IMR-90 (cell line): Measurements from ENCODE around the gene IFI27L2. TPM values are rescaled to one million over a fixed set of nuclear protein-coding genes. Genes with fewer than 3 reads are reported as not detected.

Experiments
- ATAC-seq: fragments of 200-7000 bp; cut with Tn5 transposase; 2 replicates; pipeline ENCODE4 v1.9.1; 2020; ENCODE audit warnings: low read depth, mild to moderate bottlenecking, moderate library complexity
- BruUV-seq: library from RNA; stranded (reverse); fragments of 400-500 nt; replicated peaks from 2 replicates; lab custom pipeline; 2021; lab: Mats Ljungman, UMichigan
- CTCF ChIA-PET: fragments of 300-600 bp; formaldehyde crosslinking; extraction: SDS; loops from one replicate; lab custom pipeline; 2021; ENCODE audit warnings: antibody characterized with exemption; lab: Yijun Ruan, JAX
- POLR2A ChIA-PET: fragments of 300-600 bp; sonication (Branson Sonifier 250); formaldehyde crosslinking; loops from one replicate; lab custom pipeline; 2022; ENCODE audit warnings: antibody characterized with exemption; ENCODE audit not compliant: unreplicated experiment; lab: Charles Lee
- DNase-seq: peaks from one replicate; pipeline ENCODE4 v3.0.0; 2013
- H2AFZ ChIP-seq: replicated peaks from 2 replicates; pipeline ENCODE3; 2013; ENCODE audit warnings: low read length, mild to moderate bottlenecking; ENCODE audit not compliant: poor library complexity
- H2AK5ac ChIP-seq: 2 replicates; pipeline ENCODE4 v1.6.1; 2013; ENCODE audit warnings: low read depth, low read length, inconsistent platforms
- H2AK9ac ChIP-seq: replicated peaks from 2 replicates; pipeline ENCODE3; 2013; ENCODE audit warnings: mild to moderate bottlenecking, low read depth, low read length, moderate library complexity; ENCODE audit not compliant: poor library complexity
- H2BK120ac ChIP-seq: 2 replicates; pipeline ENCODE4 v1.6.1; 2013; ENCODE audit warnings: low read depth, low read length, inconsistent platforms
- H2BK15ac ChIP-seq: 3 replicates; pipeline ENCODE4 v1.6.1; 2013; ENCODE audit warnings: low read depth, low read length, inconsistent platforms
- H2BK20ac ChIP-seq: 2 replicates; pipeline ENCODE4 v1.6.1; 2013; ENCODE audit warnings: low read depth, mild to moderate bottlenecking, inconsistent platforms, low read length, moderate library complexity
- H2BK5ac ChIP-seq: 2 replicates; pipeline ENCODE4 v1.6.1; 2013; ENCODE audit warnings: mild to moderate bottlenecking, low read depth, low read length, inconsistent platforms; ENCODE audit not compliant: poor library complexity, severe bottlenecking
- H3K14ac ChIP-seq: replicated peaks from 2 replicates; pipeline ENCODE4 v1.6.1; 2013; ENCODE audit warnings: low read depth, low read length, inconsistent platforms
- H3K18ac ChIP-seq: 2 replicates; pipeline ENCODE4 v1.6.1; 2013; ENCODE audit warnings: low read depth, low read length, control low read depth
- H3K23ac ChIP-seq: 2 replicates; pipeline ENCODE4 v1.6.1; 2013; ENCODE audit warnings: low read depth, low read length, inconsistent platforms
- H3K27ac ChIP-seq: 2 replicates; pipeline ENCODE4 v1.5.1; 2013; ENCODE audit warnings: mild to moderate bottlenecking, control low read depth, low read length; ENCODE audit not compliant: insufficient read depth
- H3K27me3 ChIP-seq: 2 replicates; pipeline ENCODE4 v1.6.1; 2013; ENCODE audit warnings: low read length; ENCODE audit not compliant: control insufficient read depth, insufficient read depth
- H3K36me3 ChIP-seq: 2 replicates; pipeline ENCODE4 v1.6.1; 2013; ENCODE audit warnings: low read length, mixed read lengths; ENCODE audit not compliant: control insufficient read depth, insufficient read depth
- H3K4ac ChIP-seq: 2 replicates; pipeline ENCODE4 v1.6.1; 2013; ENCODE audit warnings: low read depth, low read length, inconsistent platforms
- H3K4me1 ChIP-seq: 2 replicates; pipeline ENCODE4 v1.6.1; 2013; ENCODE audit warnings: low read length, mixed read lengths; ENCODE audit not compliant: control insufficient read depth, insufficient read depth
- H3K4me2 ChIP-seq: 2 replicates; pipeline ENCODE4 v1.6.1; 2013; ENCODE audit warnings: low read depth, mild to moderate bottlenecking, control low read depth, low read length, moderate library complexity
- H3K4me3 ChIP-seq: 2 replicates; pipeline ENCODE4 v1.5.1; 2013; ENCODE audit warnings: low read depth, mild to moderate bottlenecking, control low read depth, low read length, moderate library complexity; ENCODE audit not compliant: insufficient read depth
- H3K56ac ChIP-seq: 2 replicates; pipeline ENCODE4 v1.6.1; 2013; ENCODE audit warnings: low read length, inconsistent platforms; ENCODE audit not compliant: insufficient read depth; ENCODE audit errors: extremely low read depth
- H3K79me1 ChIP-seq, 2 experiments: 2 replicates each; pipeline ENCODE4 v1.6.1; 2013; ENCODE audit warnings: low read length in 2 of 2, inconsistent platforms in 1 of 2, low read depth in 1 of 2
- H3K9ac ChIP-seq: 2 replicates; pipeline ENCODE4 v1.6.1; 2013; ENCODE audit warnings: low read depth, low read length, control low read depth
- H3K9me1 ChIP-seq: 2 replicates; pipeline ENCODE4 v1.6.1; 2013; ENCODE audit warnings: low read length, inconsistent platforms; ENCODE audit not compliant: insufficient read depth
- H3K9me3 ChIP-seq: 2 replicates; pipeline ENCODE4 v1.6.1; 2013; ENCODE audit warnings: low read length; ENCODE audit not compliant: control insufficient read depth, insufficient read depth
- H4K20me1 ChIP-seq: 2 replicates; pipeline ENCODE4 v1.6.1; 2013; ENCODE audit warnings: low read length, inconsistent platforms; ENCODE audit not compliant: insufficient read depth
- H4K5ac ChIP-seq: 2 replicates; pipeline ENCODE4 v1.6.1; 2013; ENCODE audit warnings: mild to moderate bottlenecking, low read depth, low read length, control low read depth
- H4K8ac ChIP-seq, 2 experiments: 2 replicates each; pipeline ENCODE4 v1.6.1; 2013; ENCODE audit warnings: low read depth in 2 of 2, low read length in 2 of 2, control low read depth in 1 of 2, inconsistent platforms in 1 of 2
- H4K91ac ChIP-seq: 2 replicates; pipeline ENCODE4 v1.6.1; 2013; ENCODE audit warnings: low read depth, low read length, inconsistent platforms; ENCODE audit not compliant: insufficient read depth
- BHLHE40 ChIP-seq: fragments of 150-350 bp; IDR thresholded peaks from 2 replicates; pipeline ENCODE4 v1.6.1; 2016; ENCODE audit warnings: mild to moderate bottlenecking, low read depth, low read length
- CEBPB ChIP-seq: IDR thresholded peaks from 2 replicates; pipeline ENCODE4 v1.6.1; 2012; ENCODE audit warnings: low read depth, low read length, improper control_type of control experiment
- CHD1 ChIP-seq: IDR thresholded peaks from 2 replicates; pipeline ENCODE4 v1.6.1; 2012; ENCODE audit warnings: low read depth, low read length, improper control_type of control experiment
- CTCF ChIP-seq: conservative IDR thresholded peaks from 2 replicates; pipeline ENCODE4 v1.5.1; 2012; ENCODE audit warnings: mild to moderate bottlenecking, low read depth, low read length, improper control_type of control experiment
- FOS ChIP-seq: fragments of 150-350 bp; IDR thresholded peaks from 2 replicates; pipeline ENCODE4 v1.6.1; 2016; ENCODE audit warnings: low read depth, low read length
- MAFK ChIP-seq: IDR thresholded peaks from 2 replicates; pipeline ENCODE4 v1.6.1; 2012; ENCODE audit warnings: low read depth, low read length, improper control_type of control experiment
- MAZ ChIP-seq: IDR thresholded peaks from 2 replicates; pipeline ENCODE4 v1.6.1; 2012; ENCODE audit warnings: low read depth, mild to moderate bottlenecking, low read length, improper control_type of control experiment, moderate library complexity, borderline replicate concordance
- MXI1 ChIP-seq: IDR thresholded peaks from 2 replicates; pipeline ENCODE4 v1.6.1; 2012; ENCODE audit warnings: low read depth, mild to moderate bottlenecking, low read length, moderate library complexity, borderline replicate concordance
- NFE2L2 ChIP-seq: fragments of 150-350 bp; IDR thresholded peaks from 2 replicates; pipeline ENCODE4 v1.6.1; 2016; ENCODE audit warnings: low read depth, mild to moderate bottlenecking, low read length
- POLR2A ChIP-seq: IDR thresholded peaks from 2 replicates; pipeline ENCODE4 v1.6.1; 2012; ENCODE audit warnings: mild to moderate bottlenecking, low read depth, low read length
- RCOR1 ChIP-seq: IDR thresholded peaks from 2 replicates; pipeline ENCODE4 v1.6.1; 2012; ENCODE audit warnings: mild to moderate bottlenecking, low read length, improper control_type of control experiment; ENCODE audit not compliant: insufficient replicate concordance
- RFX5 ChIP-seq: IDR thresholded peaks from 2 replicates; pipeline ENCODE4 v1.8.0; 2012; ENCODE audit warnings: low read depth, mild to moderate bottlenecking, low read length, moderate library complexity
- SMC3 ChIP-seq: fragments of 150-350 bp; IDR thresholded peaks from 2 replicates; pipeline ENCODE4 v1.6.1; 2016; ENCODE audit warnings: low read depth, mild to moderate bottlenecking, antibody characterized with exemption, low read length, moderate library complexity
- WGBS, 2 experiments: methylation state at CpG; one replicate each; pipeline versions ENCODE4 v1.1.5 to v1.1.7; 2013; ENCODE audit warnings: missing lambda C conversion rate in 2 of 2; ENCODE audit not compliant: insufficient read length in 1 of 2; ENCODE audit errors: extremely low coverage in 2 of 2; 5-methylcytosine and 5-hydroxymethylcytosine counted together
- dilution Hi-C: fragments of 300-500 bp; cut with HindIII; formaldehyde crosslinking; loops from one replicate; pipeline ENCODE4 v1.14.3; 2018; ENCODE audit warnings: low sequenced_read_pairs; ENCODE audit not compliant: unreplicated experiment
- in situ Hi-C: fragments of 300-500 bp; cut with MboI; formaldehyde crosslinking; loops from 3 replicates; pipeline ENCODE4 v1.14.3; 2019; ENCODE audit warnings: low sequenced_read_pairs, inconsistent platforms, mixed read lengths
- intact Hi-C: fragments of 100-400 bp; cut with micrococcal nuclease; formaldehyde crosslinking; loops from 2 replicates; pipeline ENCODE4 v1.10.0; 2022
- polyA plus RNA-seq, 3 experiments: library from polyadenylated mRNA; depleted of rRNA; stranded (reverse); fragments of >200 nt; gene quantifications; 2 replicates each; pipeline ENCODE4 v1.2.3, GENCODE V29; 2012; ENCODE audit warnings: low replicate concordance in 1 of 3
- total RNA-seq: library from RNA; depleted of rRNA; stranded (reverse); fragments of >200 nt; gene quantifications from 2 replicates; pipeline ENCODE4 v1.2.3, GENCODE V29; 2012

Gene IFI27L2
- total and polyA plus RNA-seq, 2 of the 4 experiments (the other 2 are of a cell fraction) = 43.0 to 187 TPM

DNA sequence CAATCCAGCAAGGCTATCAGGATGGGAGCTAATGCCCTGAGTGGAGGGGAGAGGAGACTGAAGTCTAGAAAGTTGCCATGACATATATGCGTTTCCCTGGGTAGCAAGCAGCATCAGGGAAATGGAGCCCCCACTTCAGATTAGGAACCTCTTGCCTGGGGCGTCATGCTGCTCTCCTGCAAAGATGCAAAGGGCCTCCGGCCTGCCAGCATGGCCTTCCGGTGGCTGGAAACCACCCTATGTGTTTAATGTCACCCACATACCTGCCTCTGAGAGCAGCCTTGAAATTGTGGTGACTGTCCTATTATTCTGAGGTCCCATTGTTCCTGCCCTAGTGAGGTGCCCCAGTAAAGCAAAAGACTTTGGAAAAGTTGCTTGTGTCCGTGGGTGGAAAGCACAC lies 10.0 kb upstream of the IFI27L2 start:
- DNase-seq (no peak), ATAC-seq (no peak)
- no peaks in the 10 kb centered on the region for H3K36me3 ChIP-seq
- H4K20me1 ChIP-seq = no peaks in the 10 kb centered on the region
- intact Hi-C loops (loop anchor here (5.0 kb wide), 1 partner anchor 482 kb away; no protein-coding TSS in a partner anchor), dilution Hi-C loops (no loop called here), in situ Hi-C loops (loop anchor here (5.0 to 10.0 kb wide), 2 partner anchors 102 to 195 kb away; no protein-coding TSS in a partner anchor)
- H2BK5ac ChIP-seq = no peak overlapping the region
- peaks cover 2% of the 10 kb centered on the region; the same call in 1 of the 2 replicates for H3K9me3 ChIP-seq
- no TSS peak for BruUV-seq
- H3K14ac ChIP-seq = no peak overlapping the region
- H2BK15ac ChIP-seq = no peak overlapping the region
- H4K8ac ChIP-seq = no peak overlapping the region
- H3K4me1 ChIP-seq = no peaks in the 10 kb centered on the region
- peaks cover 17% of the 10 kb centered on the region for H3K27me3 ChIP-seq
- no peak overlapping the region for H3K18ac ChIP-seq
- POLR2A ChIA-PET = no interaction called here
- no peak overlapping the region for H3K27ac ChIP-seq
- no peak overlapping the region for H3K4ac ChIP-seq
- no peak overlapping the region for H2BK120ac ChIP-seq
- no peak overlapping the region for H3K4me3 ChIP-seq
- H3K9me1 ChIP-seq = no peaks in the 10 kb centered on the region
- no peak overlapping the region for H2AK9ac ChIP-seq
- CTCF ChIA-PET = no interaction called here
- H2AK5ac ChIP-seq = no peak overlapping the region
- H4K91ac ChIP-seq = no peak overlapping the region
- no peak overlapping the region for H2BK20ac ChIP-seq
- H4K5ac ChIP-seq = no peak overlapping the region
- H3K79me1 ChIP-seq = no peaks in the 10 kb centered on the region
- TF ChIP-seq POLR2A (no peak), SMC3 (no peak), RCOR1 (no peak), CHD1 (no peak), CEBPB (no peak), CTCF (no peak), MAZ (no peak), BHLHE40 (no peak), MXI1 (no peak), NFE2L2 (no peak), MAFK (no peak), FOS (no peak), RFX5 (no peak)
- H3K9ac ChIP-seq = no peak overlapping the region
- no peak overlapping the region for H3K4me2 ChIP-seq
- H3K23ac ChIP-seq = no peak overlapping the region
- H2AFZ ChIP-seq = no peak overlapping the region
- no peak overlapping the region for H3K56ac ChIP-seq
- 50% methylated on average over 2 of the region's 5 CpGs; no CpG with 5 or more reads in 1 of the 2 experiments for WGBS, 2 experiments
